ENCODE results near the gene KIRREL3. TPM values are rescaled to one million over a fixed set of nuclear protein-coding genes. Genes with fewer than 3 reads are reported as not detected.

The KIRREL3 gene
- total and polyA plus RNA-seq, 9 of the 15 experiments (the other 6 are each of a cell fraction or from before 2014, with no cell fraction given) = 0.04 to 0.10 TPM; not detected in 7

- Histone ChIP-seq H3K4me1 (replicated peaks in 1 of 2; ENCODE audit: control insufficient read depth in 2 of 2, insufficient read depth in 2 of 2, low read length in 2 of 2) (no peaks in the 10 kb centered on the region; a peak in 1 of 5 replicates), H3K79me2 (ENCODE audit: control insufficient read depth, insufficient read depth, low read length) (no peaks in the 10 kb centered on the region), H3K27me3 (ENCODE audit: control insufficient read depth in 2 of 2, insufficient read depth in 2 of 2, low read length in 2 of 2) (no peaks in the 10 kb centered on the region; a peak in 1 of 5 replicates), H3K4me3 (no peak overlapping the region), H3K27ac (ENCODE audit: extremely low read depth, low read depth, low read length) (no peak overlapping the region), H3K36me3 (ENCODE audit: control insufficient read depth, insufficient read depth, low read length) (no peaks in the 10 kb centered on the region), H2AFZ (ENCODE audit: low read depth, low read length) (no peak overlapping the region), H3K9ac (ENCODE audit: insufficient read depth in 1 of 2, low read depth in 2 of 2, low read length in 2 of 2) (no peak overlapping the region), H3K4me2 (ENCODE audit: insufficient read depth, low read length) (no peak overlapping the region; the same call in 1 of the 2 replicates), H3K9me1 (ENCODE audit: control insufficient read depth, insufficient read depth, low read length) (no peaks in the 10 kb centered on the region), H4K20me1 (replicated peaks; ENCODE audit: control insufficient read depth, insufficient read depth, low read length) (no peaks in the 10 kb centered on the region), H3K9me3 (replicated peaks; ENCODE audit: control insufficient read depth, insufficient read depth, low read depth, low read length) (no peaks in the 10 kb centered on the region)
- 0 out of 3 replicates have a peak, but pooled peaks have one; percentile 43 for ATAC-seq
- peak; percentile 69; the same call in 1 of the 2 replicates for TF ChIP-seq NFE2 (IDR thresholded peaks at IDR 0.05; ENCODE audit: low read depth)
- TF ChIP-seq GTF2F1 (IDR thresholded peaks at IDR 0.05; ENCODE audit: low read depth, low read length) = no peak
- 0 out of 2 replicates have a peak, but pooled peaks have one; percentile 27 for TF ChIP-seq ARID1B (IDR thresholded peaks at IDR 0.05)
- TF ChIP-seq MAFF (IDR thresholded peaks at IDR 0.05; ENCODE audit: low read length) = peak; percentile 99
- TF ChIP-seq C11orf30 (IDR thresholded peaks at IDR 0.05; ENCODE audit: low read depth) = peak; percentile 96
- TF ChIP-seq SOX6 (IDR thresholded peaks at IDR 0.05) = peak; percentile 93
- peak; percentile 99 for TF ChIP-seq MAFK (IDR thresholded peaks at IDR 0.05; ENCODE audit: low read length)
- TF ChIP-seq HDGF (IDR thresholded peaks at IDR 0.05) = no peak
- TF ChIP-seq ZNF316 (IDR thresholded peaks at IDR 0.05) = peak; percentile 98
- TF ChIP-seq CHCHD3 (CRISPR knock-in tag; IDR thresholded peaks at IDR 0.05) = no peak
- TF ChIP-seq NFE2L1 (tag; IDR thresholded peaks at IDR 0.05; ENCODE audit: borderline replicate concordance, low read depth) = peak; percentile 71
- TF ChIP-seq MAFG (tag; conservative IDR thresholded peaks at IDR 0.05) = peak; percentile 99
- CTCF ChIA-PET (ENCODE audit: low intra/inter-chr PET ratio) = no interaction called here
- POLR2A ChIA-PET = no interaction called here
- intact Hi-C loops (cut with micrococcal nuclease) = no loop called here
- in situ Hi-C loops (cut with MboI) = no loop called here
- FAIRE-seq = no peak
- under 1% methylated on average over 7 of the region's 7 CpGs for WGBS (ENCODE audit: insufficient coverage, low coverage, missing lambda C conversion rate)
- no TSS peak for BruUV-seq (replicated peaks)
- DNase-seq (ENCODE audit: extremely low read depth in 1 of 4, low spot score in 3 of 4) = peak; percentile 9 to 23 (median 16)
Measured at GRCh38 chr11:126839496-126839895, 161.1 kb downstream of the KIRREL3 start.

Measured in K562 (cell line).